B cell (primary cell): ENCODE measurements around the gene AKT3.

Source experiments
- CTCF ChIP-seq: fragments of 200-600 bp; IDR thresholded peaks from one replicate; pipeline ENCODE4 v1.8.0; 2022; ENCODE audit warnings: antibody characterized with exemption, mild to moderate bottlenecking
- EZH2 ChIP-seq: IDR thresholded peaks from 2 replicates; pipeline ENCODE4 v1.6.1; 2012; ENCODE audit warnings: borderline replicate concordance, low read depth, mild to moderate bottlenecking, moderate library complexity, low read length; ENCODE audit not compliant: insufficient read depth, poor library complexity, severe bottlenecking

GRCh38 chr1:243712242-243712641, 137.8 kb downstream of the AKT3 start:
- TF ChIP-seq CTCF (no peak), EZH2 (no peak)
